ENCODE measurements around the gene CORO2B.

The CORO2B gene

DNA sequence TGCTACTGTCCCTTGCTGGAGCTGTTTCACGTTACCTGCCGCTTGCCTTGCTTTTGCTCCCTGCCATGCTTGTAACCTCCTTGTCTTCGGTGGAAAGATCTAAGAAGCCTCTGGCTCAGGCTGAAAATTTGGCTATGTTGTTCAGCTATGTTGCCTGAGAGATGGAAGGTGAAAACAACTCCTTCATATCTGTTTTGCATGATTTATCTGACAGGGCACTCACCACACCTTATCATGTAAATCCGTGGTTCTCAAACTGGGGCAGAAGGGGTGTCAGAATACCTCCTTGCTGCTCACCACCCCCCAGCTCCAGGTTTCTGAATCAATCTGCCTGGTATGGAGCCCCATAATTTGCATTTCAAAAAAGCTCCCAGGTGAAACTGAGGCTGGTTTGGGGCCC, 6.5 kb upstream of the CORO2B start:
- no peak for DNase-seq (ENCODE audit: low read depth)

DNA sequence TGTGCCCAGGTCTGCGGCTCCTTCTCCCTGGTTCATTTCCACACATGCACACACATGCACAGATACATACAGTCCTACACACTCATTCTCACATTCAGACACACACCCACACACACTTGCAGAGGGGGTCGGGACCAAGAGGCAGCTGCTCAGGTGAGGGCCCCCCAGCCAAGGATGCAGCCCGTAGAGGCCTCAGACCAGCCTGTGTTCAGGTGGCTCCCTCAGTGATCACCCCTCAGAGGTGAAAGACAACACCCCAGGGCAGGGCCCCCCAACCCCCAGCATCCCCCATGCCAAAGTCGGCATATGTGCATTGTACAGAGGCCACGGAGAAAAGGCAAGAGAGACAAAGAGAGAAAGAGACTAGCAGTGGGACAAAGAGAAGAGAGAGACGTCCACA, 5.9 kb upstream of the CORO2B start:
- DNase-seq (ENCODE audit: low read depth) = no peak

DNA sequence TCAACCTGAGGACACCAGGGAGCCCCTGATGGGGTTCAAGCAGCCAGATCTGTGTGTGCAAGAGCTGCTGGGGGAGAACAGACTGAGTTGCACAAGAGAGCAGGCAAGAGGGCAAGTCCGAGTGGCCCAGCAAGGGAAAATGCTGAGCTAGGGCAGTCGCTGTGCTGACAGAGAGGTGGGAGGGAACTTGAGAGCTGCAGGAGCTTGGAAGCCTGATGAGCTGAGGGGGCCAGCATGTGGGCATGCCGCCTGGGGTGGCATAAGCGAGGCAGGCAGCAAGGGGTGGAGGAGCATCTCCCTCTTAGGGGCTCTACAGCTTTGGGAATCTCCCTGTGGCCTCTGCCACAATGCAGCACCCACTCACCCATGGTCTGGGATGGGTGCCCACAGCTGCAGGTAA, 4.7 kb upstream of the CORO2B start:
- DNase-seq (ENCODE audit: low read depth) = no peak

DNA sequence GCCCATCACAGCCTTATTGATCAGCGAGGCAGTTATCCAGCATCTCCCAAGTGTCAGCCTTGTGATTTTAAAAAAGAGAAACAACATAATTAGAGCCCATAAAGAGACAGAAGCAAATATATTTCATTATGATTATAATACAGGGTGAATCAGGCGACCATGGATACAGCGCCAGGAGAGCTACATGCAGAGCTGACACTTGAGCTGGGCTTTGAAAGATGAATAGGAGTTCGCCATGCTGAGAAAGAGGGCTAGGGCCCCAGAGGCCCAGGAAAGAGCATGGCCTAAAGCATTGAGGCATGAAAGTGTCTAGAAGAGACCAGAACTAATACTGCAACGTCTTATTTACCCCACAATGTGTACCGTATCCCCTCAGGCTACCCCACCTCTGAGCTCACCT, 4.2 kb upstream of the CORO2B start:
- no peak for DNase-seq (ENCODE audit: low read depth)

DNA sequence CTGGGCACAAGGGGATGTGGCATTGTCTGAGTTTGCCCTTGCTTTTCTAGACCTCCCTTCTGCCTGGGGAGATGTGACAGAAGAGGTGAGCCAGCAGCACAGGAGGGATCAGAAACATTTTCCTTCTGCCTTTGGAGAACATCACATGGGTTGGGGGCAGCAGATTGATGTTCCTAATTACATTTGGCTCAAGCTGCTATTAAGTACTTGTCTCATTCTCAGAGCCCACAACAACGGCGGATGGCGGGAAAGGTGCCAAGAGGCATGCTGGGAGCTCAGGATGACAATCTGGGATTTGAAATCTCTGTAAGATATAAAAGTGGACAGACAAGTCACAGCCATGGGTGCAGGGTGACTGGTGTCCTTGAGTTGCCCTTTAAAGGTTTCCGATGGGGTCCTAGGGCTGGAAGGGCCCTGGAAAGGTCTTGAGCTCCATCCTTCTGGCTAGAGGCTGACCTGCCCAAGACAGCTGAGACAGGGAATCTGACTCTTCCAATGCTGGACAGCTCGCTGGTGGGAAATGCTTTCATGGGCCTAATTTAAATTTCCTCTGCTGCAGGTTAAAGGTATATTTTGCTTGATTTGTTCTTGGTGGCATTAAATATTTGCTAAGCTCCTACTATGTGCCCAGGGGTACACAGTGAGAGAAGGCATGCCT, 2.4 kb upstream of the CORO2B start:
- no peak for DNase-seq (ENCODE audit: low read depth)

DNA sequence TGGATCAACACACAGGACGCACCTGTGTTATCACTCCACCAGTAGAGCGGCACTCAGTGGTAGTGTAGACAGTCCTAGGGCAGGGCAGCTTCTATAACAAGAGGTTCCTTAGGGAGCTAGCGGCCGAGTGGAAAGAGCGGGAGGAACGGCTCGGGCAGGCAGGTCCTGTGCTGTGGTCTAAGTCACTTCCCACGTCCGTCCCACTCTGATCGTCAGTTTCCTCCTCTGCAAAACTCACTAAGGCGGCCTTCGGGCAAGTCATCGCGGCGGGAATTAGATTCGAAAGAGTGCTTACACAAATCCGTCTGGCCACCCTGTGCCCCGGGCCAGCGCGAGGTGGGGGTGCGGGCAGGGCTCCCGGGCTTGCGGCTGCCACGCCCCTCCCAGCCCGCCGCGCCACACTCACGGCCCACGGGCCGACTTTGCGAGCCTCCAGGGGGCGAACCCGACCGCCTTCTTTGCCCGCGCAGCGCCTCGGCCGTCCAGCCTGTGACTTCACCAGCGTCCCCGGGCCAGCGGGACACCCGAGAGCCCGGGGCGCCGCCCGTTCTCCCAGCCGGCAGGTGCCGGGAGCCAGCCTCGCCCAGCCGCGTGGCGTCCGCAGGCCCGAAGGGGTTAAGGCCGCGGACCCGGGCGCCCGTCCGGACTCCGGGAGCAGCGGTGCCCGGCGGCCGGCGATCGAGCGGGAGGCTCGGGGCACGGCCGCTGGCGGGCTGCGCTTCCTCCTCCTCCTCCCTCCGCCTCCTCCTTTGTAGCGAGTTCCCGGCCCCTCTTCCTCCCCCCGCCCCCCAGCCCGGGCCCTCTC, 416 bp upstream of the CORO2B start:
- DNase-seq (ENCODE audit: low read depth) = no peak

DNA sequence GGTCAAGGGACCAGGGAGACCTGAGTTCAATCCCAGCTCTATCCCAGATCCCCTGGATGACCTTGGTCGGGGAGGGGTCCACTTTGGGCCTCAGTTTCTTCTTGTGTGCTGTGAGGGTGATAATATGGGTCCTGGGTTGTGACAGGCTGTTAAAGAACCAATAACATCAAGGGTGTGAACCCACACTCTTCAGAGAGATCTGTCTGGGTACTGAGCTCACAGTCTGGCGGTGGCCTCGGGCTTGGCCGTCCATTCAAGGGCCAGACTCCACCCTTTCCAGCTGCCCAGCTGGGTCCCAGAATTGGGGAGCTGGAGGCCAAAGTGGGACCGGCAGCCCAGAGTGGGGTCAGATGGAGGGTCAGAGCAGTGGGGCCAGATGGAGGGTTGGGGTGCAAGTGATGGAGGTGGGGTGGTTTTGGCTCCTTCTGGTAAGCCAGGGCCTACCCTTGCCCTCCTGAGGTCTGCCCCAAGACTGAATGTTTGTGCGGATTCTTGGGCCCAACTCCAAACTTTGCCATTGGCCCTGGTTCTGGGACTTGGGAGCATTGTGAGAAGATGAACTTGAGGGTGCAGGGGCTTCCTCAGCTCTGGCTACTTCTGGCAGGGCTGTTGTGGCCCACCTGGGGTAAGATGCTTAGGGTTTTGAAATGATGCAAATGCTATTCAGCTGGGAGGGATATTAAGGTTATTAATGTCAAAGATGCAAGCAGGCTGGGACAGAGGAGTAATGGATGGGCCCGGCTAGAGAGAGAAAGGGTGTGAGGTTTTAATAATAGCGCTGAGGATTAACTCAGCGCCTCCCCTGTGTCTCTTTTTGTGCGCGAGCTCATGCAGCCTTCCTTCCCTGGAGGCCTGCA, 1.5 kb downstream of the CORO2B start:
- no peak for DNase-seq (ENCODE audit: low read depth)

DNA sequence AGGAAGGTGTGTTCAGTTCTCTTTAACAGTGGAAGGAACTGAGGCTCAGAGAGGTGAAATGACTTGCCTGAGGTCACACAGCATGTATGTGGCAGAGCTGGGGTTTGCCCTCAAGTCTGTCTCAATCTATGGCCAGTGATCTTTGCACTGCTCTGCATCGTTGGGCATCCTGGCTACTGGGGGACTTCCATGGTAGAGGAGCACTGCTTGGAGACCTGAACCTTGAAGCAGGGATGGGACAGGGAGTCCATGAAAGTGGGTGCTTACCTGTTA, 2.0 kb downstream of the CORO2B start:
- DNase-seq (ENCODE audit: low read depth) = no peak

DNA sequence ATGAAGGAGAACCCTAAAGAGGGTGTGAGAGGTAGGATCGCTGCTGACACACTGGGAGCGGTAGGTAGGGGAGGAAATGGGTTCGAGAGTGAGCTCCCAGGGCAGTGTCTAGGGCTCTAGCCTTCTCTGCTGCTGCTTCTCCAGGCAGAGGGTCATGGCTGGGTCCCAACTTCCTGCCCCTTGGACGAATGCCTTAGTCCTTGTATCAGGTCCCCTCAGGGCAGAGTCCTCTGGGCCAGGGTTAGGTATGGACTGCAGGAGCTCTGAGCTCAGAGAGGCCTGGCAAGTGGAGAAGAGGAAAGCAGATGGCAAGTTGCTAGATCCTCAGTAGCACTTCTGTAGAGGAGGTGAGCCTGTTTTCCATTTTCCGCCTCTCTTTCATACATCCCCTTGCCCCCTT, 2.9 kb downstream of the CORO2B start:
- DNase-seq (ENCODE audit: low read depth) = no peak

DNA sequence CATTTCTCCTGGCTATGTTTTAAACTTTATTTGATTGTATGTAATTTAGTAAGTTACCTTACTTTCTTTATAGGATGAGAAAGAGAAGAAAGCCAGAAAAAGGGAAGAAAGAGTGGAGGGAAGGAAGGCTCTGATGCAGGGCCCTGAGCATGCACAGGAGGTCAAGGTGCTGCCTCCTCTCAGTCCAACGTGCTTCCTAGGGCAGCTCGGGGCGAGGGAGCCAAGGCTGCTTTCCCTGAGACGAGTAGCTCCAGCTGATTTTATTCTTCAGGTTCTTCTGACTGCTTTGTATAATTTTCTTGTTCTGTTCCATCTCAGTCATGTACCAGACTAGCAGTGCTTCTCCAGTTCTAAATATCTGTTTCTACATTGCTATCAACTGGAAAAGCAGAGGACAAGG, 3.4 kb downstream of the CORO2B start:
- no peak for DNase-seq (ENCODE audit: low read depth)

DNA sequence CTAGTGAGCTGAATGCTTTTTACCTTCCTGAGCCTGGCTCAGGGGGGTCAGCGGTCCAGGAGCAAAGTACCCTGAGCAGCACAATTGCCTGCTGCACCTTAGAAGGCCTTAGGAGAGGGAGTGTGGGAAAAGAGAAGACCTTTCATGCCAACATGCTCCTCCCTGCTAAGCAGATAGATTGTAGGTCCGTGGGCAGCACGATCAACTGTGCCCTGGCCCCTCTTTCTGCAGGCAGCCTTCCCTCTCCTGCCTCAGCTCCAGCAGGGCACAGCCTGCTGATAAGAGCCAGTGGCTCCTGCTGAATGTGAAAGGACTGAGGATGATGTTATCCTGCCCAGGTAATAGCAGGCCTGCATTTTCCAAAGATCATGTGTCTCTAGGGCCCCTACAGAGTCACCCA, 4.1 kb downstream of the CORO2B start:
- DNase-seq (ENCODE audit: low read depth) = no peak

DNA sequence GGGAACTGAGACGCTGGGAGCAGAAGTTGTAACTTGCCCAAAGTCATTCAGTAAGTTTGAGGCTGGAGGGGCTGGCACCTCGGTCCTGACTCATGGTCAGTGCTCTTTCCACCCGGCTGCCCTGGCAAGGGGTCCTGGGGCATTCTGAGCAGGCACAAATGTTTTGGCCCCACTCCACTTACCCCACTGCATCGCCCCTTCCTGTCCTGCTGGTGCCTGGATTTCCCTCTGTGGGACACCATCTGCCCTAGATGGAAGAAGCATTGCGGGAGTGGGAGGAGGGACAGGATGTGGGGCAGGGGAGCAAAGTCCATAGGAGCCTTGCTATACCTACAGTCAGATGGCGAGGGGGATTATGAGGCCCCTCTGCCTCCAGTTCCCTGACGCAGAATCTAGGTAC, 4.5 kb downstream of the CORO2B start:
- no peak for DNase-seq (ENCODE audit: low read depth)

DNA sequence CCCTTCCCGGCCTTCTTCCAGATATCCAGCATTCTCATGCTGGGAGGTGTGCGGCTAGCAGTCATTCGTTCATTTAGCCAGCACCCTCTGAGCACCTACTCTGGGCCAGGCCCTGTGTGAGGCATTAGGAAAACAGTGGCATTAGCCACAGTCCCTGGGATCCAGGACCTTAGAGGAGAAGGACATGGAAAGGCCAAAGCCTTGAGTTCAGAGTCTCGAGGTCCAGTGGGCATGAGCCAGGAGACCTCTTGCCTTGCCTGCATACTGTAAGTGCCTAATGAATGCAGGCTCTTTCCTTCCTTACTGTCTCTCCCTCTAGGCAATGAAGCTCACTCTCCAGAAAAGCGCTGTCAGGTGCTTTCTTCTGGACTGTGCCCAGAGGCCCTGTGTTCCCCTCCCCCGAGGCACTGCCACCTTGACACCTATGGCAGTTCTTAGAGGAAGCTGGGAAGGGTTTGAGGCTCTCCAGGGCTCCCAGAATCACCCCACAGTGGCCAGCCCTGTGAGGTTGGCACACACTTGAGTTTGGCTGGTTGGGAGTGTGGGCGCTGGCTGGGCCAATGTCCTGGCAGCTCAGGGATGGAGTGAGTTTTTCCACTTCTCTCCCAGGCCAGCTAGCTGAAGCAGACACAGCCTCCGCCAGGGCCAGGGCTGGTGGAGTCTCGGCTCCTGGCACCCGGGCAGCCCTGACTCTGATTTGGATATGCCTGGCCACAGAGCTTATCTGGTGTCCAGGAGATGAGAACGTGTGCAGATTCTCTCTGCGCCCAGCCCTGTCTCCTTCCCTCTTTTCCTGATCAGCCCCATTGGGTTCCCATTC, 5.4 kb downstream of the CORO2B start:
- DNase-seq (ENCODE audit: low read depth) = no peak

DNA sequence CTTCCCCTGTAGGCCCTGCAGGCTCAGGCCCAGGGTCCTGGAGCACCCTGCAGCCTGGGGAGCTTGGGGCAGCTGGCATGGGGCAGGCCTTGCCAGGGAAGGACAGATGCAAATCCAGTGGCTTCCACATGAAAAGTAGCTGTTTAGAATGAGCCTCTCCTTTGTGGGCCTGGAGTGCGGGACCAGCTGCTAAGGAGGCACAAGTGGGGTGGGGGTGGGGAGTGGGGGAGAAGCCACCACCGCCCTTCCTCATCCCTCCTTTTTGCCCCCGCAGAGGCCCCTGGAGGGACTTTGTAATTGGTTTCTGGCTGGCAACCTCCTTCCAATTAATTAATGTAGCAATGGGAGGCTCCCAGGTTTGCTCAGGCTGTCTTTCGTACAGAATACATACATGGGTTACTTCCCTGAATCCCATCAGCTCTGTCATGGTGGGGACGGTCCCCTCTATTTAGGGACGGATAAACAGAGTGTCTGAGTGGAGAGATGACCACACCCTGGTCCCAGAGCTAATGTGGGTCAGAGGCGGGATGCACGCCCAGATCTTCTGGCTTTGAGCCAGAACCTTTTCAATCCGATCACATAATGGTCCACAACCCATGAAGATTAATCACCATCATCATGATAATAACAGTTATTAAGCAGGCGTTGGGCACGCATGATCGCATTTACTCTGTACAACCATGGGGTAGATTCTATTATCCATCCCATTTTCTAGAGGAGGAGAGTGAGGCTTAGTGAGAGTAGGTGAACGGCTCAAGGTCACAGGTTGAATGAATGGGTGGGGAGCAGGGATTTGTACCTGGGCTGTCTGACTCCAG, 6.2 kb downstream of the CORO2B start:
- no peak for DNase-seq (ENCODE audit: low read depth)

DNA sequence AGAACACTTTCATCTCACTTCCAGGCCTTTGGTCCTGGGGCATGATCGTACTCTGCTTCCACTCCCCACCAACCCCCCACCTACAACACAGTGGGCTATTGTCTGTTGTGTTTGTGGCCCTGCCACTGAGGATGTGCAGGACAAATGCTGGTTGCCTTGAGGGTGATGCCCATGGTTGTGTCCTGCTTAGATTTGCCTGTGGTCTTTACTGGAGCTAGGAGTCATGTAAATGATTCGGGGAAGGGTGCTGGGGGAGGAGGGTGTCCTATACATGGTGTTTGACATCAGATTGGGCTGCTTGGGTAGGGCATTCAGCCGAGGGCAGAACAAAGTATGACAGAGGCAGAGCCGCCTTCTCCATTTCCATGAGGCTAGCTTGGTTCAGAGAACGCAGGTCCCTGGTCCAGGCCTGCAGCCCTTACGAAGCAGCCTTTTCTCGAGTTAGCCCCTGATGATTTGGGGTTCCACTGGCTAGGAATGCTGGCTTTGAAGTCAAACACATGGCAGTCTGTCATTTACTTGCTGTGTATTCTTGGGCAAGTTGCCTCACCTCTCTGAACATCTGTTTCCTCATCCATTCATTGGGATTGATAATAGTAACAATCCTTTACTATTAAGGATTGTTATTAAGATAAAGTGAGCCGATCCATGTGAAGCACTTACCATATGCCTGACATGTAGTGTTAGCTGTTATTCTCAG, 6.9 kb downstream of the CORO2B start:
- no peak for DNase-seq (ENCODE audit: low read depth)

DNA sequence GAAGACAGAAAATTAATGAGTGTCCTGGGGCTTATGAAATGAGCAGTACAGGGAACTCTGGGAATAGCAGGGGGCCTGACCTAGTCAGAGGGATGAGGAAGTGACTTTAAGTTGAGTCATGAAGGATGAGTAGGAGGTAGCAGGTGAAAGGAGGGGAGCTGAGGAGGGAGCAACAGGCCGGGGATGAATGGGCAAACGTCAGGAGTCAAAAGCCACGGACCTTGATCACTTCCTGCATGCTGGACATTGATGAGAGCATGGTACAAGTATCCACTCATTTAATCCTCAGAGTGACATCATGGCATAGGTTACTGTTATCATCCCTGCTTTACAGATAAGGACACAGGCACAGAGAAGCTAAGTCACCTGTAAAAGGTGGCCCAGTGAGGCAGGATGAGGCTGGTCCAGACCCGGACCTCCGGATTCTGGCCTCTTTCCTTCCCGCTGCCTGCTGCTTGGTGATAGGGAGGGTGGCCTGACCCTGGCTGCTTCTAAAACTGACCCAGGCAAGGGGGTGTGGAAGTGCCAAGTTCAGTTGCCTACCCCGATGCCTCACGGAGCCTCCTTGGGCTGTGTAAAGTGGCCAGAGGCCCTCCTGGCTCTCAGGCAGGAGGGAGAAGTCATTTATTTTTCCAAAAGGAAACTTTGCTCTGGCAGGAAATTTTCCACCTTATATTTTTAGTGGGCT, 7.6 kb downstream of the CORO2B start:
- no peak for DNase-seq (ENCODE audit: low read depth)

DNA sequence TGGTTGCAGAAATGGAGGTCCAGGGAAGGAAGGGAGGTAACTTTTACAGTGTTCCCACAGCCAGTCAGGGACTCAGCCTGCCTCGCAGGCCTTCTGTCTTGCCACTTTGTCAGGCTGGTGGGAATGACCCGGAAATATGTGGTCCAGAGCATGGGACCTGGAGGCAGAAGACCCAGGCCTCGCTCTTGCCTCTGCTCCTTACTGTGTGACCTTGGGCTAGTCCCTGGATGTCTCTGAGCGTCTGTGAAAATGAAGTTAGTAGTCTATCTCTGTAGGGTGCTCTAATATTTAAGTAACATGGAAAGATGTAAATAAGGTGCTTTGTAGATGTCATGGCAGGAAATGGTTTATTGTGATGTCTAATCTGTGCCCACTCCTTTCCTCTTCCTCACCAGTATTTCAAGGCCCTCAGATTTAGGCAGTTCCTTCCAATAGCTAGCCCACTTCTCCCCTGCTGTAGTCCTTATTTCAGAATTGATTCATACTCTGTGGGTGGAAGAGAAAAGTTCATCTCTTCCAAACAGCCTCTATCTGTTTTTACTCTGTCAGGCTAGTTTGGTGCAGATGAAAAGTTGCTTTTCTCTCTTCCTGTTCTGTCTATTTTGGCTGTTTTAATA, 9.1 kb downstream of the CORO2B start:
- no peak for DNase-seq (ENCODE audit: low read depth)

DNA sequence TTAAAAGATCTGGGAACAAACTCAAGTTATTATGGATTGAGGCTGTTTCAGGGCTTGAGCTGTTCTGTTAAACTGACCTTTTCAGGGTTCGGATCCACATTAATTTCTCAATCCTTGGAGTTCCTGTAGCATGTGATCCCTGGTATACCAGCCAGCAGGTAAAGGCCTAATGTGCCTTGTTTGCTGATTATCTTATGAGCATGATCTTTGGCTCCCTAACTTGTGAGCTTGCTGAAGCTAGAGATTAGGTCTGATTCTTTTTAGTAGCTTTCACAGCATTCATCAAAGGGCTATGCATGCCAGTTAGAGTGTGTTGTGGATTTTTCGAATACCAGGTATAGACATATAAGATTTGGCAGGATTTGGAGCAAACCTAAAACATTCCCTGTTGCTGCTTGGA, 10.3 kb downstream of the CORO2B start:
- no peak for DNase-seq (ENCODE audit: low read depth)

DNA sequence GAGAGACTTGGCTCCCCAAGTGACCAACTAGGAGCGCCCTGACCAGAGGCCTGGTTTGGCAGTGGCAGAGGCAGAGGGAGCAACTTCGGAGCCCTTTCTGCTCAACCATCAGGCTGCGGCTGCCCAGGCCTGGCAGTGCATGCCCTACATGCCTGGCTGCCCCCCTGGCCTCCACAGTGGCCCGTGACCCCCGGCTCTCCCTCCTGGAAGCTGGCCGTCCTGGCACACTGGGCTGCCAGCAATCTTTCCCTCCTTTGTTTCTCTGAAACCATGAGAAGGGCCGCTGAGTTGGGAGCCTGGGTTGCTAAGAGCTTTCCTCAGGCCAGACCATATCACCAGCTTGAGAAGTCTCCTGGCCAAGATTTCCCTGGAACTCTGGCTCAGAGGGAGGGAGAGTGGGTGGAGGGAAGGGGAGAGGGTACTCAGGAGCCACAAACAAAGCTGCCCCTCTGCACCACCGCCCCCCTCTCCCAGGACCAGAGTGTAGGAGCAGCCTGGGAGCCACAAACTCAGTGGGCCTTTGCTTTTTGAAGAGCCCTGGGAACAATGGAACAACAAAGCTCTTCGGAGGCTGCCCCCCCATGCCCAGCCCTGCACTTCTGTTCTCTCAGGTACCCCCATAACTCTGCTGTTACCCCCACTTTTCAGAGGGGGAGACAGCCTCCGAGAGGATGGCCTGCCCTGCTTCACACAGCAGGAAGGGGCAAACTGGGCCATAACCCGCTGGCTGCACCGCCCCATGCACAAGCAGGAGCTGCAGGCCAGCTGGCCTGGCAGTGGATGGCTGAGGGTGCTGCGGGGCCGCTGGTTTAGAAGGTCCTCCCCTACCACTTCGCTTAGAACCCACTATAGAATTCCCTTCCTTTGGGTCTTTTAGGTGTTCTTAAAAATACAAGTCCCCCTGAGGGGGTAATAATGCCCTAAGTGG, 11.3 kb downstream of the CORO2B start:
- DNase-seq (ENCODE audit: low read depth) = no peak
